Islet precursor cell (in vitro differentiated cells): ENCODE measurements around the gene KSR2.
"Not testable (repeated sequence)": the region's sequence is repeated elsewhere in the genome, so short reads cannot be mapped to it uniquely, and the experiment has no call there.

Source experiments
- DNase-seq: peaks from one replicate; pipeline ENCODE4 v3.0.0-alpha.2; 2018

The KSR2 gene

GRCh38 chr12:117967043-117967442, 1.7 kb downstream of the KSR2 start:
- DNase-seq: peak; percentile 20

- peak; percentile 37 for DNase-seq
These were observed 2.3 kb downstream of the KSR2 start for GRCh38 chr12:117966511-117966910.

GRCh38 chr12:117963836-117964235, 5.0 kb downstream of the KSR2 start:
- peak; percentile 41 for DNase-seq

GRCh38 chr12:117936722-117937484, 31.9 kb downstream of the KSR2 start:
- no peak for DNase-seq

- DNase-seq: no peak
These were observed 35.2 kb downstream of the KSR2 start for GRCh38 chr12:117933545-117933944.

GRCh38 chr12:117926391-117926899, 42.3 kb downstream of the KSR2 start:
- DNase-seq: no peak

GRCh38 chr12:117921929-117922777, 46.6 kb downstream of the KSR2 start:
- no peak for DNase-seq

GRCh38 chr12:117919479-117919878, 49.3 kb downstream of the KSR2 start:
- DNase-seq: no peak

GRCh38 chr12:117914686-117915085, 54.1 kb downstream of the KSR2 start:
- DNase-seq: no peak

GRCh38 chr12:117912756-117913155, 56.0 kb downstream of the KSR2 start:
- DNase-seq: no peak

- DNase-seq: no peak
These were observed 60.4 kb downstream of the KSR2 start for GRCh38 chr12:117908411-117908810.

GRCh38 chr12:117907108-117907689, 61.6 kb downstream of the KSR2 start:
- no peak for DNase-seq

GRCh38 chr12:117904051-117904450, 64.7 kb downstream of the KSR2 start:
- DNase-seq: no peak

- DNase-seq: no peak
These were observed 65.5 kb downstream of the KSR2 start for GRCh38 chr12:117903110-117903840.

GRCh38 chr12:117901631-117902030, 67.2 kb downstream of the KSR2 start:
- no peak for DNase-seq

- DNase-seq: no peak
These were observed 68.2 kb downstream of the KSR2 start for GRCh38 chr12:117900561-117900960.

- DNase-seq: no peak
These were observed 71.2 kb downstream of the KSR2 start for GRCh38 chr12:117897372-117898161.

GRCh38 chr12:117896009-117896408, 72.8 kb downstream of the KSR2 start:
- no peak for DNase-seq

GRCh38 chr12:117892441-117892840, 76.3 kb downstream of the KSR2 start:
- DNase-seq: no peak

- not testable (repeated sequence) for DNase-seq
These were observed 77.5 kb downstream of the KSR2 start for GRCh38 chr12:117891265-117891664.

- DNase-seq: no peak
These were observed 78.1 kb downstream of the KSR2 start for GRCh38 chr12:117890644-117891043.

- DNase-seq: no peak
These were observed 78.7 kb downstream of the KSR2 start for GRCh38 chr12:117890137-117890536.
